CD4-positive, alpha-beta T cell (primary cell): ENCODE data around the gene PPL. TPM values are rescaled to one million over a fixed set of nuclear protein-coding genes. Genes with fewer than 3 reads are reported as not detected.
A peak's percentile ranks its signal among the peaks of the same experiment; 100 is the strongest.

Experiments used
- ATAC-seq: fragments of 200-7000 bp; cut with Tn5 transposase; one replicate; pipeline ENCODE4 v1.10.0; 2022; ENCODE audit warnings: mild to moderate bottlenecking; ENCODE audit not compliant: poor library complexity
- CTCF ChIA-PET: fragments of 350-600 bp; sonication (Branson Sonifier 250); formaldehyde crosslinking; loops from one replicate; lab custom pipeline; 2021; ENCODE audit warnings: antibody characterized with exemption, inconsistent platforms; lab: Charles Lee
- POLR2A ChIA-PET: fragments of 350-600 bp; sonication (Branson Sonifier 250); formaldehyde crosslinking; loops from one replicate; lab custom pipeline; 2021; ENCODE audit warnings: antibody characterized with exemption, inconsistent platforms; lab: Charles Lee
- DNase-seq, 14 experiments: peaks; one replicate each; pipeline ENCODE4 v3.0.0-alpha.2; 2013 to 2020; ENCODE audit warnings: mixed read lengths in 2 of 14
- H3K27ac ChIP-seq, 2 donors: one replicate each; pipeline versions ENCODE4 v1.5.1 to v1.7.0; 2013; ENCODE audit warnings: low read length in 2 of 2, low read depth in 1 of 2, mild to moderate bottlenecking in 1 of 2
- H3K27me3 ChIP-seq, 2 experiments: 1 replicate in 1 of 2; 2 replicates in 1 of 2; pipeline versions ENCODE4 v1.6.1 to v1.7.0; 2013; ENCODE audit warnings: low read length in 2 of 2, control low read depth in 1 of 2, mild to moderate bottlenecking in 1 of 2, moderate library complexity in 1 of 2; ENCODE audit not compliant: insufficient read depth in 2 of 2, control insufficient read depth in 1 of 2
- H3K36me3 ChIP-seq: one replicate; pipeline ENCODE4 v1.6.1; 2013; ENCODE audit warnings: low read length, control low read depth; ENCODE audit not compliant: insufficient read depth
- H3K4me1 ChIP-seq: one replicate; pipeline ENCODE4 v1.6.1; 2013; ENCODE audit warnings: low read length, control low read depth; ENCODE audit not compliant: insufficient read depth
- H3K4me3 ChIP-seq: one replicate; pipeline ENCODE4 v1.5.1; 2013; ENCODE audit warnings: mild to moderate bottlenecking, low read length, moderate library complexity
- H3K9me3 ChIP-seq, 2 experiments: 1 replicate in 1 of 2; 2 replicates in 1 of 2; pipeline versions ENCODE4 v1.6.1 to v1.7.0; 2013; ENCODE audit warnings: low read length in 2 of 2, mild to moderate bottlenecking in 2 of 2, control low read depth in 1 of 2, moderate library complexity in 1 of 2; ENCODE audit not compliant: control insufficient read depth in 1 of 2, insufficient read depth in 1 of 2
- H3K27ac Mint-ChIP-seq: one replicate; pipeline ENCODE4 v1.8.0; 2020; ENCODE audit warnings: mixed read lengths
- H3K27me3 Mint-ChIP-seq: one replicate; pipeline ENCODE4 v1.8.0; 2021; ENCODE audit warnings: mixed read lengths
- H3K36me3 Mint-ChIP-seq: one replicate; pipeline ENCODE4 v1.8.0; 2021; ENCODE audit warnings: low read depth, mixed read lengths
- H3K4me1 Mint-ChIP-seq: one replicate; pipeline ENCODE4 v1.8.0; 2021; ENCODE audit warnings: low read depth, mixed read lengths
- H3K4me3 Mint-ChIP-seq: one replicate; pipeline ENCODE4 v1.8.0; 2020; ENCODE audit warnings: mild to moderate bottlenecking, mixed read lengths
- H3K9me3 Mint-ChIP-seq: one replicate; pipeline ENCODE4 v1.8.0; 2020; ENCODE audit warnings: mixed read lengths
- intact Hi-C, 2 experiments: fragments of 100-400 bp; cut with DNase I in 1 of 2; cut with micrococcal nuclease in 1 of 2; formaldehyde crosslinking; loops; one replicate each; pipeline versions ENCODE4 v1.15.1 to v1.9.0; 2023 to 2025; cut with DNase I, micrococcal nuclease
- total RNA-seq, 174 experiments: library from RNA in 2 of 174; stranded (reverse) in 2 of 174; gene quantifications; one replicate each; pipeline ENCODE4 v1.2.3 and lab custom pipeline; 2021 to 2026
- TF ChIP-seq, protein P1 (sequence below): fragments of 200-600 bp; IDR thresholded peaks from one replicate; pipeline ENCODE4 v1.8.0; 2022; ENCODE audit warnings: antibody characterized with exemption, mild to moderate bottlenecking

The PPL gene
- total RNA-seq, 2 experiments from 2014 or later, result not detected

DNA sequence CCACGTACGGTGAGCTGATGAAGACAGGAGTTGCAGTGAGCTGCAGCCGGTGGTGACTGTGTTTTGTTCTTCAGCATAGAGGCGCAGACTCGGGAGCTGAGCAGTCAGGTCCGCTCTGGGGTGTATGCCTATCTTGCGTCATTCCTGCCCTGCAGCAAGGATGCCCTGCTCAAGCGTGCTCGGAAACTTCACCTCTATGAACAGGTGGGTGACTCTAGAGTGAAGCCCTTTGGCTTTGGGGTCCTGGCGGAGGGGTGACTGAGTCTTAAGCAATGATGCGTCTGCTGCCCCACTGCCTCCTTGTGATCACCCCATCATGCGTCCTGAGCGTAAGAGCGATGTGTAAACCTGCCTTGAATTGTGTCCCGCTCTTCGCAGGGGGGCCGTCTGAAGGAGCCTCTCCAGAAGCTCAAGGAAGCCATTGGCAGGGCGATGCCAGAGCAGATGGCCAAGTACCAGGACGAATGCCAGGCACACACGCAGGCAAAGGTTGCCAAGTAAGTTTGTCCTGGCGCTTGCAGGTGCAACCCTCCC lies 66.7 kb downstream of the PPL start:
- DNase-seq, result no peak
- TF ChIP-seq, protein P1, sequence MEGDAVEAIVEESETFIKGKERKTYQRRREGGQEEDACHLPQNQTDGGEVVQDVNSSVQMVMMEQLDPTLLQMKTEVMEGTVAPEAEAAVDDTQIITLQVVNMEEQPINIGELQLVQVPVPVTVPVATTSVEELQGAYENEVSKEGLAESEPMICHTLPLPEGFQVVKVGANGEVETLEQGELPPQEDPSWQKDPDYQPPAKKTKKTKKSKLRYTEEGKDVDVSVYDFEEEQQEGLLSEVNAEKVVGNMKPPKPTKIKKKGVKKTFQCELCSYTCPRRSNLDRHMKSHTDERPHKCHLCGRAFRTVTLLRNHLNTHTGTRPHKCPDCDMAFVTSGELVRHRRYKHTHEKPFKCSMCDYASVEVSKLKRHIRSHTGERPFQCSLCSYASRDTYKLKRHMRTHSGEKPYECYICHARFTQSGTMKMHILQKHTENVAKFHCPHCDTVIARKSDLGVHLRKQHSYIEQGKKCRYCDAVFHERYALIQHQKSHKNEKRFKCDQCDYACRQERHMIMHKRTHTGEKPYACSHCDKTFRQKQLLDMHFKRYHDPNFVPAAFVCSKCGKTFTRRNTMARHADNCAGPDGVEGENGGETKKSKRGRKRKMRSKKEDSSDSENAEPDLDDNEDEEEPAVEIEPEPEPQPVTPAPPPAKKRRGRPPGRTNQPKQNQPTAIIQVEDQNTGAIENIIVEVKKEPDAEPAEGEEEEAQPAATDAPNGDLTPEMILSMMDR, result no peak
- Mint-ChIP-seq H3K36me3 (peaks cover 81% of the 10 kb centered on the region), H3K4me1 (peaks cover 11% of the 10 kb centered on the region), H3K4me3 (no peak overlapping the region), H3K9me3 (no peaks in the 10 kb centered on the region), H3K27me3 (no peaks in the 10 kb centered on the region), H3K27ac (no peak overlapping the region)
- Histone ChIP-seq H3K4me1 (no peaks in the 10 kb centered on the region), H3K9me3 (no peaks in the 10 kb centered on the region), H3K4me3 (no peak overlapping the region), H3K36me3 (peaks cover 71% of the 10 kb centered on the region), H3K27me3 (no peaks in the 10 kb centered on the region), H3K27ac (no peak overlapping the region)
- intact Hi-C loops, result no loop called here
- ChIA-PET CTCF (no interaction called here), POLR2A (no interaction called here)
- no peak for ATAC-seq

DNA sequence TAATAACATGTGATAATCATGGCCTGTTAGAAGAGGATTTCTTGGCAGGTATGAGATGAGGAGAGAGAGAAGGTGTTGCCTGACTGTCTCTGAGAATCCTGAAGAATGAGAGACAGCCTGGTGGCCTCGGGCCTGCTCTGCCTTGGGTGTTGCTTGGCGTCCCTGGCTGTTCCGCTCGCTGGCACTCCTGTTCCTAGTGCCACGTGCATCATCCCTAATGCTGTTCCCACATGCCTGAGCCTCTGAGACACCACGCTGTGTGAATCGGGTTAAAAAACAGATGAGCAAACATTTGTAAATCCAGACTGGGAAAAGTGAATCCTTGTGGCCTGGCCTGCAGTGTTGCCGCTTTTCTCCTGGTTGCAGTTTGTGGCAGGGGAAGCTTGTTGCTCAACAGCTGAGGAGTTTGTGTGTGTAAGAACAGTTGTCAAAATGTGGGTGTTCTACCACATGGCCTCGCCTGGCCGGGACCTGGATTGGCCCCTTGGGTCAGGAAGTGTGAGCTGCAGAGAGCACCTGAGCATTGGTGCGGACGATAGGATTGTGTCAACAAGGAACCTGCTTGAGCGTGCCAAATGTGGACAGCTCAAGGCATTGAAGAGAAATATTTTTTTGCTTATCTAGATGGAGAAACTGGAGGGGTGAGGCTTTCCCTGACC lies 67.7 kb downstream of the PPL start:
- Histone ChIP-seq H3K4me1 (no peaks in the 10 kb centered on the region), H3K36me3 (peaks cover 64% of the 10 kb centered on the region), H3K9me3 (no peaks in the 10 kb centered on the region), H3K4me3 (no peak overlapping the region), H3K27ac (no peak overlapping the region), H3K27me3 (no peaks in the 10 kb centered on the region)
- DNase-seq (no peak), ATAC-seq (no peak)
- Mint-ChIP-seq H3K4me1 (peaks cover 21% of the 10 kb centered on the region), H3K36me3 (peaks cover 78% of the 10 kb centered on the region), H3K4me3 (no peak overlapping the region), H3K27me3 (no peaks in the 10 kb centered on the region), H3K9me3 (no peaks in the 10 kb centered on the region), H3K27ac (no peak overlapping the region)
- TF ChIP-seq, protein P1, result no peak
- ChIA-PET POLR2A (no interaction called here), CTCF (no interaction called here)
- intact Hi-C loops, result no loop called here

DNA sequence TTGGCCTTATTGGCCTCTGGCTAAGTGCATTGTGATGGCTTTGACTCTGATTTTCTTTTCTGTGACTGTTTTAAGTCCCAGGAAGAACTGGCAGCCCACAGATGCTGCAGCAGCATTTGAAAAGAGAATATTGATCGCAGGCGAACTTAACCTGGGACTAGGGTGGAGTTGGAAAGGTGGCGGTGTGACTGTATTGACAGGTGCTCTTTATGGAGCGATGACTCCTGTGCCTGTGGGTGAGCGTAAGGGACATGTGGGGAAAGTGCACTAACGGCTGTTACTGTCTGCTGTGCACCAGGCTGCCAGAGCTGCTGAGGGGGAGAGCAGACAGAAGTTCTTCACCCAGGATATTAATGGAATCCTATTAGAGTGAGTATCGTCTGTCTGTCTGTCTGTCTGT lies 68.4 kb downstream of the PPL start:
- Histone ChIP-seq H3K36me3 (peaks cover 60% of the 10 kb centered on the region), H3K27me3 (no peaks in the 10 kb centered on the region), H3K4me3 (no peak overlapping the region), H3K9me3 (no peaks in the 10 kb centered on the region), H3K4me1 (no peaks in the 10 kb centered on the region), H3K27ac (no peak overlapping the region)
- no peak for ATAC-seq
- H3K27ac Mint-ChIP-seq, result peak overlapping the region; percentile 43
- H3K9me3 Mint-ChIP-seq, result no peaks in the 10 kb centered on the region
- peaks cover 78% of the 10 kb centered on the region for H3K36me3 Mint-ChIP-seq
- TF ChIP-seq, protein P1, result no peak
- ChIA-PET CTCF (no interaction called here), POLR2A (no interaction called here)
- intact Hi-C loops, result no loop called here
- H3K4me3 Mint-ChIP-seq, result no peak overlapping the region
- no peak for DNase-seq
- peaks cover 23% of the 10 kb centered on the region for H3K4me1 Mint-ChIP-seq
- H3K27me3 Mint-ChIP-seq, result no peaks in the 10 kb centered on the region
